GM23338 (cell line): ENCODE results near the gene GJA3.

Source experiments
- EZH2 ChIP-seq: fragments of 200-600 bp; sonication (generic); IDR thresholded peaks from one replicate; pipeline ENCODE4 v1.8.0; 2017; ENCODE audit warnings: antibody characterized with exemption, mild to moderate bottlenecking, low read depth; ENCODE audit not compliant: unreplicated experiment
- EZH2phosphoT487 ChIP-seq: fragments of 200-600 bp; sonication (generic); IDR thresholded peaks from one replicate; pipeline ENCODE4 v1.8.1; 2018; ENCODE audit warnings: antibody characterized with exemption; ENCODE audit not compliant: unreplicated experiment
- NANOG ChIP-seq: IDR thresholded peaks from 2 replicates; pipeline ENCODE4 v1.6.1; 2016; ENCODE audit warnings: antibody characterized with exemption, borderline replicate concordance
- POLR2AphosphoS5 ChIP-seq: IDR thresholded peaks from 2 replicates; pipeline ENCODE4 v1.6.1; 2016; ENCODE audit warnings: antibody characterized with exemption, low read depth
- TF ChIP-seq, protein P1 (sequence below), 2 experiments: fragments of 200-600 bp in 1 of 2; sonication (generic) in 1 of 2; conservative IDR thresholded peaks; 2 replicates each; pipeline versions ENCODE4 v1.5.1 to v1.6.1; 2016 to 2017; ENCODE audit warnings: antibody characterized with exemption in 2 of 2, low read depth in 2 of 2, mild to moderate bottlenecking in 2 of 2, moderate library complexity in 1 of 2
- TF ChIP-seq, protein P2 (sequence below): IDR thresholded peaks from one replicate; pipeline ENCODE4 v1.6.1; 2018; ENCODE audit warnings: antibody characterized with exemption; ENCODE audit not compliant: unreplicated experiment
- TF ChIP-seq, protein P3 (sequence below): IDR thresholded peaks from 2 replicates; pipeline ENCODE4 v1.6.1; 2016; ENCODE audit warnings: antibody characterized with exemption

DNA sequence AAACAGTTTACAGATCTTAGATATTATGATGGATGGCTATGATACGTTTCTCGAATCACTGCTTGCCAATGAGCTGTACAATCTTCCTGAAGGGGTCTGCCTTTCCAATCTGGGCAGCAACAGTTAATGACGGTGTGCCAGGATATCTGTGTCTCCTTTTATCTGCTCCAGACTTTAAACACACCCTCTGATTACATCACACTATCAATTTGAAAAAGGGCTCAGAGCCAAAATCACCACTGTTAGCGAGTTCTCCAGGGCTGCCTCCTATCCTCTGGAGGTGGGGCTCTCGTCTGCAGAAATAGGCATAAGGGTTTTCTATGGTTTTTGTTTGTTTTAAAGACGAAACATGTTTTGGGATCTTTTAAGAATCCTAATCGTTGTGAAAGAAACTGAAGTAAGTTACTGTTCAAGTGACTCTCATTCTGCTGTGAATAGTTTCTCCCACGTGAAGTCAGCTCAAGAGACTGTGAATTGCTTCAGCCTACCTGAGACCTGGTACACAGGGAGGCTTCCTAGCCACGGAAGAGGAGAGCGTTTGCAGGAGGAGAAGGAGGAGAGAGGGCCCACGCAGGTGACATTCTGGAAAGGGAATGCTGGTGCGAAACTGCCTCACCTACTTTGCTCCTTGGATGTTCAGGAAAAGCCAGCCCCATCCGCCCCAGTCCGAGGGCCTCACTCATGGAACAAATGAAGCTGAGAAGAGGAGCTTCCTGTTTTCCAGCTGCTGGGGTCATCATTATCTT lies 15.2 kb upstream of the GJA3 start:
- TF ChIP-seq EZH2 (no peak), EZH2phosphoT487 (no peak), NANOG (no peak), POLR2AphosphoS5 (no peak)
- TF ChIP-seq, protein P1, sequence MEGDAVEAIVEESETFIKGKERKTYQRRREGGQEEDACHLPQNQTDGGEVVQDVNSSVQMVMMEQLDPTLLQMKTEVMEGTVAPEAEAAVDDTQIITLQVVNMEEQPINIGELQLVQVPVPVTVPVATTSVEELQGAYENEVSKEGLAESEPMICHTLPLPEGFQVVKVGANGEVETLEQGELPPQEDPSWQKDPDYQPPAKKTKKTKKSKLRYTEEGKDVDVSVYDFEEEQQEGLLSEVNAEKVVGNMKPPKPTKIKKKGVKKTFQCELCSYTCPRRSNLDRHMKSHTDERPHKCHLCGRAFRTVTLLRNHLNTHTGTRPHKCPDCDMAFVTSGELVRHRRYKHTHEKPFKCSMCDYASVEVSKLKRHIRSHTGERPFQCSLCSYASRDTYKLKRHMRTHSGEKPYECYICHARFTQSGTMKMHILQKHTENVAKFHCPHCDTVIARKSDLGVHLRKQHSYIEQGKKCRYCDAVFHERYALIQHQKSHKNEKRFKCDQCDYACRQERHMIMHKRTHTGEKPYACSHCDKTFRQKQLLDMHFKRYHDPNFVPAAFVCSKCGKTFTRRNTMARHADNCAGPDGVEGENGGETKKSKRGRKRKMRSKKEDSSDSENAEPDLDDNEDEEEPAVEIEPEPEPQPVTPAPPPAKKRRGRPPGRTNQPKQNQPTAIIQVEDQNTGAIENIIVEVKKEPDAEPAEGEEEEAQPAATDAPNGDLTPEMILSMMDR (conservative IDR thresholded peaks at IDR 0.05; ENCODE audit: low read depth in 2 of 2): no peak
- TF ChIP-seq, protein P2, sequence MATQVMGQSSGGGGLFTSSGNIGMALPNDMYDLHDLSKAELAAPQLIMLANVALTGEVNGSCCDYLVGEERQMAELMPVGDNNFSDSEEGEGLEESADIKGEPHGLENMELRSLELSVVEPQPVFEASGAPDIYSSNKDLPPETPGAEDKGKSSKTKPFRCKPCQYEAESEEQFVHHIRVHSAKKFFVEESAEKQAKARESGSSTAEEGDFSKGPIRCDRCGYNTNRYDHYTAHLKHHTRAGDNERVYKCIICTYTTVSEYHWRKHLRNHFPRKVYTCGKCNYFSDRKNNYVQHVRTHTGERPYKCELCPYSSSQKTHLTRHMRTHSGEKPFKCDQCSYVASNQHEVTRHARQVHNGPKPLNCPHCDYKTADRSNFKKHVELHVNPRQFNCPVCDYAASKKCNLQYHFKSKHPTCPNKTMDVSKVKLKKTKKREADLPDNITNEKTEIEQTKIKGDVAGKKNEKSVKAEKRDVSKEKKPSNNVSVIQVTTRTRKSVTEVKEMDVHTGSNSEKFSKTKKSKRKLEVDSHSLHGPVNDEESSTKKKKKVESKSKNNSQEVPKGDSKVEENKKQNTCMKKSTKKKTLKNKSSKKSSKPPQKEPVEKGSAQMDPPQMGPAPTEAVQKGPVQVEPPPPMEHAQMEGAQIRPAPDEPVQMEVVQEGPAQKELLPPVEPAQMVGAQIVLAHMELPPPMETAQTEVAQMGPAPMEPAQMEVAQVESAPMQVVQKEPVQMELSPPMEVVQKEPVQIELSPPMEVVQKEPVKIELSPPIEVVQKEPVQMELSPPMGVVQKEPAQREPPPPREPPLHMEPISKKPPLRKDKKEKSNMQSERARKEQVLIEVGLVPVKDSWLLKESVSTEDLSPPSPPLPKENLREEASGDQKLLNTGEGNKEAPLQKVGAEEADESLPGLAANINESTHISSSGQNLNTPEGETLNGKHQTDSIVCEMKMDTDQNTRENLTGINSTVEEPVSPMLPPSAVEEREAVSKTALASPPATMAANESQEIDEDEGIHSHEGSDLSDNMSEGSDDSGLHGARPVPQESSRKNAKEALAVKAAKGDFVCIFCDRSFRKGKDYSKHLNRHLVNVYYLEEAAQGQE: no peak
- TF ChIP-seq, protein P3, sequence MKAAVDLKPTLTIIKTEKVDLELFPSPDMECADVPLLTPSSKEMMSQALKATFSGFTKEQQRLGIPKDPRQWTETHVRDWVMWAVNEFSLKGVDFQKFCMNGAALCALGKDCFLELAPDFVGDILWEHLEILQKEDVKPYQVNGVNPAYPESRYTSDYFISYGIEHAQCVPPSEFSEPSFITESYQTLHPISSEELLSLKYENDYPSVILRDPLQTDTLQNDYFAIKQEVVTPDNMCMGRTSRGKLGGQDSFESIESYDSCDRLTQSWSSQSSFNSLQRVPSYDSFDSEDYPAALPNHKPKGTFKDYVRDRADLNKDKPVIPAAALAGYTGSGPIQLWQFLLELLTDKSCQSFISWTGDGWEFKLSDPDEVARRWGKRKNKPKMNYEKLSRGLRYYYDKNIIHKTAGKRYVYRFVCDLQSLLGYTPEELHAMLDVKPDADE: no peak
